ENCODE data around the gene LPAR1.

Gene LPAR1

DNA sequence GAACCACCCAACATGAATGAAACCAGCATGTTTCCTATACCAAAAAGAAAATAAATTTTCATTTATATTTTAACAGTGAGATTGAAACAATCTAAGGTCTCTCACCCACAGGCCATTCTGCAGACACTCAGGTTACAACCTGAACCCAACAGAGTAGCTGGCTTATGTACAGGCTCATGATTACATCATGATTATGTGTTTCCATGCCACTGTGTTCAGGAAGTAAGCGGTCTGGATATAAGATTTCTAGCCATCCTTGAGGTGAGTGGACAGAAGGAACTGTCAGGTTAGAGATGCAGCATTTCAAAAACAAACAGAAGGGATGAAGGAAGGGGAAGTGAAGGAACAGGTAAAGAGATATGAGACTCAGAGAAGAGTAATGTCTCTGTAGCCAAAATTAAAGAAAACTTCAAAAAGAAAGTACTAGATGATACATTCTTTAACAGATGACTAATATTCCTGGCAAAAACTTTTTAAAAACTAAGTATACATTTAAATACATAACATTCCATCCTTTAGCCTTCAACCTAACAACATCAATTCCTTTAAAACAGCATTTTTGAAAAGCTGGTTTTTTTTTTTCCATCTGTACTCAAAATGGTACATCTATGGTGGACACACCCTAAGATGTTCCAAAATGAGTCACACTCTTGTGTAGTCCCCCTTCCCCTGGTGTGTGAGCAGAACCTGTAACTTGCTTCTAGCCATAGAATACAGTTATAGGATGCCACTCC is 119.8 kb downstream of the LPAR1 start:
- DNase-seq (ENCODE audit: low read depth) = no peak

DNA sequence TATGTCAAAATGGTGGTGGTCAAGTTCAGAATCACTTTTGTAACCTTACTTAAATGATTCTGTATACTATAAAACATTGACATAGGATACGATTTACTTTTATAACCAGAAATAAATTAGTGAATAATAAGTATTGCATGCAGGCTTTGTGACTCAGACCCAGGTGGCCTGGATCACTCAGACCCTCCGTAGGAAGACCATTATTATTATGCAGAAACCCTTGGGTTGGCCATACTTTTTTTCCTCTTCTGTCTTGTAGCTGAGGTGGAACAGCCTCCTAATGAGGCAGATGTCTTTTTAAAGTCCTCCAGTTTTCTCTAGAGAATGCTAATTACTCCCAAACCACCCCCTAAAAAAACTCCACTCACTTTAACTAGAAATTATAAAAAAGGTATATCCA is 121.9 kb downstream of the LPAR1 start:
- DNase-seq (ENCODE audit: low read depth) = no peak

DNA sequence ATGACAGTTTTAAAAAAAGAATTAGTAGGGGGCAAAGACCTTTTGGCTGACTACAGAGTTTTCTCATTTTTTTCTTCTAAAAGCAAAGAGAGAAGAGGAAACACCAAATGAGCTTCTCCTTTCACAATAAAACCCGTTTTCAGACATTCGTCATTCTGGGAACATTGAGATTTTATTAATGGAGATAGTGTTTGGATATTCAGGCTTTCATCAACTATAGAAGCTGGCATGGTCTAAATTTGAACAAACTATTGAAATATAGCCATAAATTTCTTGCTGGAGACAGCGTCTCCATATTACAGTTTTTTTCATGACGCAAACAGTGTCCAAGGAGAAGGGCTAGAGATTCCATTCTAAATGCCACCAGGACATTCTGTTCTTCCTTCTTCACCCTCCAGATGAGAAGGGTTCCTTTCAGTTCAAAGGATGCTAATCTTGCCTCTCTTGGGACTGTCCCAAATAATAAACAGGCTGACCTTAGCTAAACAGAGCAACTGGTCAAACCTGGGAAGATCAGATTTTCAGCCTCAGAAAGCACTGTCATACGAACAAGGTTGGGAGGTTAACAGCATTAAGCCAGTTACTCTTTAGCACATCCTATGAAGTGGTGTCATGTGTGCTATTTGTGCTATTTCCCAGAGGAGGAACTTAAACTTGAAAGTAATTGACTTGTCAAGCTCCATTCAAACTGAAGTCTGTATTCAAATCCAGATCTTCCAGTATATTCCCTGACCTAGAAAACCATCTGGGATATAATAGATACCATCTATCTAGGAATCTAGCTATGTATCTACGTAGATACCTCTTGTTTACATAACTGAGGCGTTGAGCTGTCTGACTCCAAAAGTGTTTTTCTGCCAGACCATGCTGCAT is 125.6 kb downstream of the LPAR1 start:
- no peak for DNase-seq (ENCODE audit: low read depth)

DNA sequence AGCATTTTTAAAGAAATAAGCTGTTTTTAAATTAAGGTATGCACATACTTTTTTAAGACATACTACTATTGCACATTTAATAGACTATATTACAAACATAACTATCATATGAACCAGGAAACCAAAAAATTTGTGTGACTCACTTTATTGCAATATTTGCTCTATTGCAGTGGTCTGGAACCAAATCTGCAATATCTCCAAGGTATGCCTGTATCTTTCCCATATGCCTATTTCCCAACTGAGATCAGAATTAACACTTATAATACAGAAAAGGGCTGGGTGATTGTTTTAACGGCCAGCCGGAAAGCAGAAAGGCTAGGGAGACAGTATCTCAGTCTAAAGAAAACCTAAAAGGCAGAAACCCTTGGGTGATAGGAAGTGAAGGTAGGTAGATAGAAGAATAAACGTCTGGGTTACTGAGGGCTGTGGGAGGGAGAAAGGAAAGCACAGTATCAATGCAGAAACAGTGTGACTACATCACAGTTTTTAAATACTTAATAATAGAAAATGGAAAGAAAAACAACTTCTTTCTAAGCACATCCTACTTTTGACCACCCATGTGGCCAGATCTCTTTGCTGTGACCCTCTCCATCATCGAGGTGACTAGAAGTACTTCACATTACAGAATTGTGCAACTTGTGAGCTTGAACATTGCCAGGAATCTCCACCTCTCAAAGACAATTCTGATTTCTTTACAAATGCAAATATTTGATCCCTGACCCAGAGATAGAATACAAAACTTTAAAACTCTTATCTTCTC is 126.4 kb downstream of the LPAR1 start:
- DNase-seq (ENCODE audit: low read depth) = no peak

DNA sequence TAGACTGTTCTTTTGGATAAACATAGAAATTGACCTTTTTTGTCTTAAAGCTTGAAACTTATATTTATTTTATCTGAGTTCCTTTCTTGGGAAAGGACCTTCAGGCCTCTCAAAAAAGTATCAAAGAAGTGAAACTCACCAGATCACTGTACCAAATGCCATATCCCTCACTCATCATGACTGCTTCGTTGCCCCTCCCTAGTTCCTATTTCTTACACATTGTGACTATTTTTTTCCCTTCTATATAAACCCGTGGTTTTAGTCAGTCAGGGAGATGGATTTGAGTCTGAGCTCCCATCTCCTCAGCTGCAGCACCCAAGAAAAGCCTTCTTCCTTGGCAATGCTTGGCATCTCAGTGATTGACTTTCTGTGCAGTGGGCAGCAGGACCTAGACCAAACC is 129.4 kb downstream of the LPAR1 start:
- DNase-seq (ENCODE audit: low read depth) = no peak

DNA sequence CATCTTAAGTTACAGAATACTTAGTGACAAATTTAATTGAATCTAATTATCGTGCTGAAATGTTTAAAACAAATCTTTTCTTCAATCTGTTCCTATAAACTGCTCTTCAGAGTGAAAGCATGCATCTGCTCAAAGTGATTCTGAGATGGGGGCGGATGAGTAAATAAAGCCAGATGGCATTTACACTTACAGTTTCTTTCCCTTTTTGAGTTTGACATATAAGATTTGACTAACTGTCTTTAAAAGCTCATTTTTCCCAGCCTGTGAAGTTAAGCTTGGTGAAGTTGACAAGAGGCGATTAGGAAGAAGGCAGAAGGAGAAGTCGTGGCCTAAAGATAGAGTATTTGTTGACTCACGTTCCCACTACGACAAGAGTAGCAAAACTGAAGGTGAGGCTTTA is 137.4 kb downstream of the LPAR1 start:
- no peak for DNase-seq (ENCODE audit: low read depth)

DNA sequence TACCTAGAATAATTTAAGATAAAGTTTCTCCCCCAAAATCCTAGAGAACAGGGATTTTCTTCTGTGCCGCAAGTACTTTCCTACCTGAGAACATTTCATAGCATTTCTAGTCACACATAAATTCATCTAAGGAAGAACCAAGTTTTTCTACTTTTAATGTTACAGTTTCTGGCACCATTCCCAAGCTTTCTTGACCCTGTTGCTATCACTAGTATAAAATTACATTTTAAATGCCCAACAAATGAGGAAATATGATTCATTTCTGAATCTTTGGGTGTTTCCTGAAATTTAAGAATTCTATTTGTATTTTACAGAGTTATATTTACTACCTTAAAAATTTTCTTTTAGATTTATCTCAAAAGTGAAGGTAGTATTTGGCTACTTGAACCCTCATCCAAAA is 137.8 kb downstream of the LPAR1 start:
- no peak for DNase-seq (ENCODE audit: low read depth)

DNA sequence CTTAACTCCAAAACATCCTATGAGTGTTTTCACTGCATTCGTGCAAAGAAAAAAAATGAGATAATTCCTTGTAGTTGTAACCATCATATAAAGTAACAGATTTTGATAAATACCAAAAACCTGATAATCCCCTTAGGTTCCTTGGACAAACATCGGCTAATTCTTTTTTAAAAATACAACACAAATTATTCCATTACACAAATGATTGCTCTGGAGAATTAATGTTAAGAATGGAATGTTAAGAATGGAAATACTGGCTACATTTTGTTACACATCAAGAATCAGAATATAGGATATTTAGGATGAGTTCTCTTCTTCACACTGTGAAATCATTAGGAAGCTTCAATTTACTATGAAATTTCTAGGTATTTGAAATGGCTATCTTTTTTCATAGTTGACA is 139.4 kb downstream of the LPAR1 start:
- no peak for DNase-seq (ENCODE audit: low read depth)

DNA sequence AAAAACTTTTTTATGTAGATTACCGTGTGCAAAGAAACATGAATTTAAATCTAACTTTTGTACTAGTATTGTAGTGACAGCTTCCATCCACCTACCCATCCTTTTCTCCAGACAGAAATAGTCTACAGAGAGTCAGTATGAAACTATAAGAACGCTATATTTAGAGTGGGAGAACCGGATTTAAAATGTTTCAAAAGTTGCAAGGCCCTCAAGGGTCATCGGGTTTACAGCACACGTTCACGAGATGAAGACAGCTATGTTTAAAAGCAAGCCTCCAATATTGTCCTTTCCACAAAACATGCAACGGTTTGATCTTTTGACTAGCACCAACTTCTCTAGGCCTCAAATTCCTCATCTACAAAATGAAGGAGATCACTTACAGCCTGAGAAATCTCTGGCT is 139.9 kb downstream of the LPAR1 start:
- DNase-seq (ENCODE audit: low read depth) = no peak

DNA sequence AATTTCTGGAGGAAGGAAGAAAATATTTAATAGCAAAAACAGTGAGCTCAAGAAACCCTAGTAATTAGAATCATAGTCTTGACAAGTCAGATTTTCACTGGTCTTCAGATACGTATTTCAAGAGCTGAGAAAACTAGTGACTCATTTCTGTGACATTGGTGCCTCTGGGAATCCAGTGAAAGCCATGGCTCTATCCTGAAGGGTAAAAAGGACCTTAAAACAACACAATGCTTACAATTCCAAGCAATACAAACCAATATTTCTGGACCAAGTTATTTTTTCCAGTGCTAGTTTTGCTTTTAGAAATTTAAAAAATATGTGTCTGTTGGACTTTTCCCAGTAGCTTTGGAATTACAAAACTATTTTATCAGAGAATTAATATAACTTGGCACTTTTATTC is 140.3 kb downstream of the LPAR1 start:
- no peak for DNase-seq (ENCODE audit: low read depth)

DNA sequence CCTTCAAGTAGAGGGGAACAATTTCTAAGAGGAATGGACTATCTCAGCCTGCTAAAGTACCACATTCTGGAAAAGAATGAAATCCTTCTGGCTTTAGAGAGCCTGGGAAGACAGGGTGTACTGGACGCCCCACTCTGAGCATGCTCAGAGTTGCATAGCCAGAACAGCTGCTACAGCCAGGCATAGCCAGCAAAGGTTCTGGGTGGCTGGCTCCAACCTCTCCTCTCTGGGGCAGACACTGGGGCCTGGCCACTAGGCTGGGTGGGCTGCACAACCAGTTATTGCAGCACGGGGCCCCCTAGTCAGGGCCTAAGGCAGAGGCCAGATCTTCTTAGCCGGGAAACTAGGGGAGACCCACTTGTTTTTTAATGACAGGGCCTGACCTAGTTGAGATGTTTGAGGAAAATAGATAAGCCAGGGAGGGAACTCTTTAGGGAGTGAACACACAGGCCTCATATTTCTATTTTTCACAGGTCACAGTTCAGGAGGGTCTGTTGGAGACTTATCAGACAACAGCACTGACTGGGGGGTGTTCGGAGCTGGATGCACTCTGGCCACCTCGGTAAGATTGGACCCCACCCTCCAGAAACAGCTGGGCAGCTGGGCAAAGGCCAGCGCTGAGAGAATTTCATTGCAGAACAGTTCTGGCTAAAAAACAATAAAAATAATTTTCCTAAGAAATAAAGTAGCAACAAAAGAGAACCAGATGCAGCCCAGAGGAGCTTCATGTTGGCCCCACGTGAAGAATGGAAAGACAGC is 142.9 kb downstream of the LPAR1 start:
- no peak for DNase-seq (ENCODE audit: low read depth)

DNA sequence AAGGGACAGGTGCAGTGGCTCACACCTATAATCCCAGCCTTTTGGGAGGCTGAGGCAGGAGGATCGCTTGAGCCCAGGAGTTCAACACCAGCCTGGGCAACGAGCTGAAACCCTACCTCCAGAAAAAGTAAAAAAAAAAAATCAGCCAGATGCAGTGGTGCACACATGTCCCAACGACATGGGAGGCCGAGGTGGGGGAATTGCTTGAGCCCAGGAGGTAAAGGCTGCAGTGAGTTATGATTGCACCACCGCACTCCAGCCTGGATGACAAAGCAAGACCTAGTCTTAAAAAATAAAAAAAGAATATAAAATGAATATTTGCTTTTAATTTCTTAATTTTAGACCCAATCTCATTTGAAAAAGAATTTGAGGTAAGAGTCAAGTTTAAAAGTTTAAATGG is 143.5 kb downstream of the LPAR1 start:
- DNase-seq (ENCODE audit: low read depth) = no peak

DNA sequence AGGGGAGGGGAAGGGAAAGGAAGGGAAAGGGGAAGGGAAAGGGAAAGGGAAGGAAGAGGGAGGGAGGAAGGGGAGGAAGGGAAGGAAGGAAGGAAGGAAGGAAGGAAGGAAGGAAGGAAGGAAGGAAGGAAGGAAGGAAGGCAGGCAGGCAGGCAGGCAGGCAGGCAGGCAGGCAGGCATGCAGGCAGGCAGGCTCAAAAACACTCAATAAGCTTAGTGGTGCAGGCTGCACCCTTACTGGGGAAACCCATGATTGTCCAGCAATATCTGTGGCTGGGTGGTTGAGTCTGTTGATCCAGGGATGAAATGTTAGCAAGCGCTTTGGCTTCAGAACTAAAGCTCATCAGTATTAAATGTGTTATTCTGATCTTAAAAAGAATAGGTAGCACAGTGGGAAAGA is 145.6 kb downstream of the LPAR1 start:
- no peak for DNase-seq (ENCODE audit: low read depth)

DNA sequence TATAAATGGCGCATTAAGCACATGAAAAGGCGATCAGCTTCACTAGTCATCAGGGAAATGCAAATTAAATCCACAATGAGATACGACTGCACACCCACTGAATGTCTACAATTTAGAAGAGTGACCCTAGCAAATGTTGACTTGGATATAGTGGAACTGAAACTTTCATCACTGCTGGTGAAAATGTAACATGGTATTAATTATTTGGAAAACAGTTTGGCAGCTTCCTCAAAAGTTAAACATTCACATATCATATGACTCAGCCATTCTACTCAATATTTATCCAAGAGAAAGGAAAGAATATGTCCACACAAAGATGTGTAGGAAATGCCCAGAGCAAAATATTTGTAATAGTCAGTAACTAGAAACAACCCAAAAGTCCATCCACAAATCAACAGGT is 146.5 kb downstream of the LPAR1 start:
- DNase-seq (ENCODE audit: low read depth) = no peak

DNA sequence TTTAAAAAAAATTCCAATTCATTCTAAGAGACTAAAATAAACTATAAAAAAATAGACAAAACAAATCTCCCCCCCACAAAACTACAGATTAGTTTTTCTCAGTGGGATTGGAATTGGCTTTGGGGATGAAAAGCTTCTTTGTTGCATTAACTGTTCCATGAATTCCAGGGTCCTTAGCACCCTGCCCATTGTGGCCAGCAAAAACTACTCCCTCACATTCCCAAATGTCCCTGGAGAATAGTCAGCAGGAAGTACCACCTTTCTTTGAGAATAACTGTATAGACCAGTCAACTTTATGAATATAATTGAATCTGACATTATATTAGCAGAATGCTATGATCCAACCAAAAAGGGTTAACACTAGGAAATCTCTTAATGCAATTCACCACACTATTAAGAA is 147.9 kb downstream of the LPAR1 start:
- no peak for DNase-seq (ENCODE audit: low read depth)

DNA sequence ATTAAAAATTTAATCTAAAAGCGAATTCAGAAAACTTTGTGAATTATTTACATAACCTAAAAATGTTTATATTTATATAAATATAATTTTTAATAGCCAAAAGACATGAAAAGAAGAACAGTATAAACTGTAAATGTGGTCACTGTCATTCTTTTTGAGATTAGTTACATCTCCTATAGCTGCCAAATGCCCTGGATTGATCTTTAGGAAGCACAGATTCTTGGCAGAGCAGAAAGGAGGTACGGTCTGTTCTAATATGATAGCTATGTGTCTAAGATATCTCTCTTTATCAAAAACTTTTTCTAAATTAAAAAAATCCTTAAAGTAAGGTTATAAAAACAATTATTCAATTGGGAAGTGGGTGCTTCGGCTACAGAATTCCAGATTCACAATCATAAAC is 151.0 kb downstream of the LPAR1 start:
- DNase-seq (ENCODE audit: low read depth) = no peak

DNA sequence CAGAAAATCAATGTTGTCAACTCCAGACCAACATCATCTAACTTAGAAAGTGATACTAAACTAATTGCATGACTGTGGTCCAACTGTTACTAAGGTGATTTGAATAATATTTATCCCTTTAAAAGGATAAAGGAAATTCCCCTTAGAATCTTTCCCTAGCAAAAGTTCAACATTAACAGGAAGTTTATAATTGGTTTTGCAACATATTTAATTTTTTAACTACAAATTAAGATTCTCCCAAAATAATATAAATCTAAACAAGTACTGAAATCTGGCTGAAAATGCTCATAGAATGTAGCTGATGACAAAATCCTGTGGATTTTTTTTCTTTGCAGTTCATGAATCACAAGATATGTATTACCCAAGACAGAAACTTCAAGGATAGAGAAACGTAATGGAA is 151.4 kb downstream of the LPAR1 start:
- DNase-seq (ENCODE audit: low read depth) = no peak

DNA sequence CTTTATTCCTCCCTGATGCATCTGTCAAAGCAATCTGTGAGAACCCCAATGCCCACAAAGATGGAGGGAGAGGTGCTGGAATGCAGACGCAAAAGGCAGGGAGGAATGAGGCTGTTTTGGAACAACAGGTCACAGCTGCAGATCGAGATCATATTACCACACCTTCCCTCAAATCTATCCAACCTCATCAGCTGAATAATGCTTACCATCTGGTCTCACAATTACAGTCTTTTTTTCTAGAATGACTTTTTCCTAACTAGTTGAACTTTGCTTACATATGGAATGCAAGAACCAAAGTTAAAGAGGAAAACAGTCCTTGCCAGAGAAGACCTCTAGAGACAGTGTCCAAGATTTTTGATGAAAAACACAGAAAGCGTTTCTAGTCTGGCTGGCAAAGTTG is 158.1 kb downstream of the LPAR1 start:
- DNase-seq (ENCODE audit: low read depth) = no peak

DNA sequence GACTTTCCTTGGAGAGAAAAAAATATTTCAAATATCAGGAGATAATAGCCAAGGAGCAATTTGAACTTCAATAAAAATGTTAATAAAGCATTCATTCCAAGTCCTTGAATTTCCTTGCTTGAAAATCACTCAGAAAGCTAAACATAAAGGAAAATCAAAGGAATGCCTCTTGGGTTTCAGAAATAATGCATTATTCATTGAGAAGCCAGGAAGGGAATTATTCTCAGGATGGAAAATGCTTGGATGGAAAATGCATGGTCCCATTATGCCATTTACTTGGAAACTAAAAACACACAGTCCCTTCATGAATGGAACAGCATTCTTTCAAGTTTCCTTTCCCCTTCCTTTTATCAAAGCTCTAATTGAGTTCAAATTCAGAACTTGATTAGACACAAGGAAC is 160.9 kb downstream of the LPAR1 start:
- DNase-seq (ENCODE audit: low read depth) = no peak

DNA sequence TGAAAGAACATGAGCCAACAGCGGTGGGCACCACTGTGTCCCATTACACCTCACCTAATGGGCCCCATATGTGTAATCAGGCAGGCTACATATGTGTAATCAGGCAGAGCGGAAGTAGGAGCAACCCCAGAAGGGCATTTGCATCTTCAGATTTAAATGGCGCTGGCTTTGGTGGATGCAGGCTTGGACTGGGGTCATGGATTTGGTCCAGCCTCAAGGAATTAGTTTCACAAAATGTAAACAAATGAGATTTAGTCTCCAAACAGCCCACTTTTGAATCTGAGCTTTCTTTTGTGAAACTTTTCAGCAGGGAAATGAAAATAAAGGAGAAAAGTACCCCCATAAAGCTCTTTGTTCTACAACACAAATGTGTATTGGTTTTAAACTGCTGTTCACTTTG is 161.3 kb downstream of the LPAR1 start:
- DNase-seq (ENCODE audit: low read depth) = no peak

DNA sequence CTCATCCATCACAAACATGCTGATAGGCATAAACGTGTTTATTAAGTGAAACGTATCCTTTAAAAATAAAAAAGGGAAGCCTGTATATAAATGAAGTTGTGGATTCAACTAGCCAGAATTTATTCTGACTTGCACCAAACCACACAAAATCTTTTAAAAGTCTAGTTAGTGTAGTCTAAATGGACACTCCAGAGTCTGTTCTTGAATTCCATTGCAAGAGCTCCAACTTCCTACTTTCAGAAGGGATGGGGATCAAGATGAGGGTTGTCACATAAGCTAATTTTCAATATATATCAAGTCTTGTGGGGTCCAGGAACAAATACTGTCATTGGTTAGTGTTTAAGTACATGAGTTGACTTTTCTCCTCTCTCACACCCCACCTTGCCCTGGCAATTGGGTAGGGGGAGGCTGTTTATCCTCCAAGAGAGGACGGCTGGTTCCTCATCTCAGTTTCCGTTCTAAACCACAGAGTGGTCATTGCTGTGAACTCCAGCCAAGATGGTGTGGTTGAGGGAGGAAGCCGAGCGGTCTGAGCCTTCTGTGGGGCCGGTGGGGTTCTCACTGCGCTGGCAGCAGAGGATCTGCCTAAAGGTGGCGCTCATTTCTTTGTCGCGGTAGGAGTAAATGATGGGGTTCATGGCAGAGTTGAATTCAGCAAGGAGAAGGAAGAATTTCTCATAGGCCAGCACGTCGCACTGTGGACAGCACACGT is 163.2 kb downstream of the LPAR1 start:
- no peak for DNase-seq (ENCODE audit: low read depth)

DNA sequence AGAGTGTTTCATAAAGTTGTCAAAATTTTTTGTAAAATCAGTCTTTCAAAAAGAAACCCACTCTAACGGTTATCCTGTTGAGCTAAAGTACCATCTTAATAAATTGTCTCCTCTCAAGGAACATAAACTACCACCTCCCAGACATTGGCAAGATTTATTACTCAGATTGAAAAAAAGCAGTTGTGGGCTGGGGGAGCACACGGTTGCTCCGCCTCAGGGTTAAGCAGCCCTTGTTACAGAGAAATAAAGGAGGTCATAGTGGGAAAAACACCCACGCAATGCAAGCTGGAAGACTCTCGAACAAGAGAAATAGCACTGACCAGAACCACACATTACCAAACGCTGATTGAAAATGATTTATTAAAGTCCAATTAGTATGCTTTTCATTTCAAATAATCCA is 165.3 kb downstream of the LPAR1 start:
- no peak for DNase-seq (ENCODE audit: low read depth)
